Tibial artery (tissue), 4 donors: ENCODE measurements around the gene STRADB.

Source experiments
- DNase-seq, 2 donors: peaks; one replicate each; pipeline ENCODE4 v3.0.0-alpha.2; 2019
- H3K27ac ChIP-seq, 2 donors: fragments of 200-600 bp; sonication (generic) in 1 of 2; 1 replicate in 1 of 2; 2 replicates in 1 of 2; pipeline ENCODE4 v1.5.1; 2018 to 2019; ENCODE audit warnings: mild to moderate bottlenecking in 1 of 2
- H3K27me3 ChIP-seq, 2 donors: fragments of 200-600 bp; sonication (generic) in 1 of 2; one replicate each; pipeline versions ENCODE4 v1.5.1 to v1.6.0; 2016 to 2019
- H3K36me3 ChIP-seq, 3 donors: fragments of 200-600 bp; sonication (generic) in 2 of 3; one replicate each; pipeline ENCODE4 v1.5.1; 2016 to 2019; ENCODE audit warnings: mild to moderate bottlenecking in 2 of 3
- H3K4me1 ChIP-seq, 4 donors: fragments of 200-600 bp; sonication (generic) in 2 of 4; 1 replicate in 3 of 4; 2 replicates in 1 of 4; pipeline ENCODE4 v1.5.1; 2016 to 2019
- H3K4me3 ChIP-seq, 2 donors: fragments of 200-600 bp; sonication (generic) in 1 of 2; 1 replicate in 1 of 2; 2 replicates in 1 of 2; pipeline ENCODE4 v1.5.1; 2018 to 2019; ENCODE audit warnings: mild to moderate bottlenecking in 2 of 2
- H3K9me3 ChIP-seq, 3 donors: fragments of 200-600 bp; sonication (generic) in 1 of 3; one replicate each; pipeline ENCODE4 v1.5.1; 2016 to 2019
- CTCF ChIP-seq, 2 experiments: fragments of 200-600 bp in 1 of 2; fragments of 450-650 bp in 1 of 2; IDR thresholded peaks; one replicate each; pipeline ENCODE4 v1.5.1; 2017 to 2019; ENCODE audit warnings: antibody characterized with exemption in 2 of 2, mild to moderate bottlenecking in 1 of 2, moderate library complexity in 1 of 2
- intact Hi-C: fragments of 100-400 bp; cut with DNase I; formaldehyde crosslinking; loops from one replicate; pipeline ENCODE4 v1.15.0; 2023; ENCODE audit warnings: low total_unique reads

STRADB gene

GRCh38 chr2:201523506-201523905 lies 72.0 kb downstream of the STRADB start:
- Histone ChIP-seq H3K4me1 (no peaks in the 10 kb centered on the region), H3K27me3 (no peaks in the 10 kb centered on the region), H3K9me3 (peaks cover 0 to 20% (median 11%) of the 10 kb centered on the region in 3 donors), H3K27ac (no peak overlapping the region), H3K4me3 (no peak overlapping the region), H3K36me3 (no peaks in the 10 kb centered on the region)
- intact Hi-C loops: no loop called here
- no peak for DNase-seq
- no peak for TF ChIP-seq CTCF (IDR thresholded peaks at IDR 0.05)
